ENCODE measurements around the gene ARHGEF40.

ARHGEF40 gene

DNA sequence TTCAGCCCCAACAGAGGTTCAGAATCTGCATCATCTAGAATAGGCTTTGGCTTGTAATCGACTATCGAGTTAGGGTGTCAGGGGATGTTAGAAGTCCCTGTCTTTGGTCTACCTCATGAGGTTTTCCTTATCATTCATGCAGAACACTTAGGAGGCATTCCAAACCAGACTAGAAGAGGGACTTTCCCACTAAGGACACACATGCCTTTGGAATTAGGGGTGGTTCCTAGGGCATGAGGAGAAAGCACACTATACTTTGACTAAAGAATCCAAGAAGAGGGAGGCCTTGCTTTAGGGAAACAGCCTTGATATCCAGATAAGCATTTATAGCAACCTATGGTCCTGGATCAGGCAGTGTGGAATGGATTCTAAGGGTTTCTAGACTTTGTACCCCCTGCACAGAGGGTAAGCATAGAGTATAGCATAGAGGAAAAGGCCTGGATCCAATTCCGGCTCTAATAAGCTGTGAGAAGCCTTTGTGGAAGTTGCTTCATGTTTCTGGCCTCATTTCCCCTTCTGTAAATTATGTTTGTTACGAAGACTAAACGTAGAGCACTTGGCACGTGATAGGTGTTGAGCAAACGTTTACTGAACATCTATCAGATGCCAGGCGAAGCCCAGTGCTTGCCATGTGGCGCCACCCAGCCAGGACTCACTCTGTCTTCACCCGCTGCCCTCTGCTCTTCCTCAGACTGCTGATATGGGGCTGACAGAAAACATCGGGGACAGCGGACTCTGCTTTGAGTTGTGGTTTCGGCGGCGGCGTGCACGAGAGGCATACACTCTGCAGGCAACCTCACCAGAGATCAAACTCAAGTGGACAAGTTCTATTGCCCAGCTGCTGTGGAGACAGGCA is 15.1 kb downstream of the ARHGEF40 start:
- no peak for DNase-seq

DNA sequence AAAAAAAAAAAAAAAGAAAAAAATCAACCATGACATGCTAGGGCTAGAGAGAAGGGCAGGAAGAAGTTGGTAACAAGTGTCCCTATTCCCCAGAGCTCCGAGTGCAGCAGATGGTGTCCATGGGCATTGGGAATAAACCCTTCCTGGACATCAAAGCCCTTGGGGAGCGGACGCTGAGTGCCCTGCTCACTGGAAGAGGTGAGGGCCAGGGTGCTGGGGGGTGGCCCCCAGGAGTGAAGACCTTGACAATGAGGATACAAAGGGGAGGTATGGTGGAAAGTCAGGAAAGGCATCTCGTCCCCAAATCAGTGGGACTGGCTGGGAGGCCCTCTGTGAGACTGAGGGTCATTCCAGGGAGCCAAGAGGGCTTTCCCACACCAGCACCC is 16.8 kb downstream of the ARHGEF40 start:
- DNase-seq = no peak

DNA sequence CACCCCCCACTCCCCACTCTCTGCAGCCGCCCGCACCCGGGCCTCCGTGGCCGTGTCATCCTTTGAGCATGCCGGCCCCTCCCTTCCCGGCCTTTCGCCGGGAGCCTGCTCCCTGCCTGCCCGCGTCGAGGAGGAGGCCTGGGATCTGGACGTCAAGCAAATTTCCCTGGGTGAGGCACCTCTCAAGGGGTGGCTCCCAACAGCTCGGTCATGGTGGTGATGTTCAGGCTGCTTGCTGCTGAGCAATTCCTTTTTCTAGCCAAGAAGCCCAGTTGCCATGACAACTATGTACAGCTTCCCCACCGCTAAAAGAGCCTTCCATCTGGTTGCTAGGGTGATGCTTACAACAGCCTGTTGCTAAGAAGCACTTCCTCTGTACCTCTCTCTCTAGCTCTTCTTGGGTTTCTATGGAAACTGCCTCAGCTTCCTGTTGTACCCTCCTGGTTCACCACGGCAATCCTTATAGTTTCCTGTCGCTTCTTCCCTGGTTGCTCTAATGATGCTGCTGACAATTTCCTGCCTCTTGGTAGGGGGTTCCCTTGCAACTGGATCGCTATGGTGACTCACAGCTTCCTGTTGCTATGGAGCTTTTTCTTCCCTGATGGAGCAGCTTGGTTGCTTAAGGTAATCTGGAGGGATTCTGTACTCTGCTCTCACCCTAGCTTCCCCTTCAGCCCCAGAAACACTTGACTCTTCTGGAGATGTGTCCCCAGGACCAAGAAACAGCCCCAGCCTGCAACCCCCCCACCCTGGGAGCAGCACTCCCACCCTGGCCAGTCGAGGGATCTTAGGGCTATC is 17.4 kb downstream of the ARHGEF40 start:
- no peak for DNase-seq

DNA sequence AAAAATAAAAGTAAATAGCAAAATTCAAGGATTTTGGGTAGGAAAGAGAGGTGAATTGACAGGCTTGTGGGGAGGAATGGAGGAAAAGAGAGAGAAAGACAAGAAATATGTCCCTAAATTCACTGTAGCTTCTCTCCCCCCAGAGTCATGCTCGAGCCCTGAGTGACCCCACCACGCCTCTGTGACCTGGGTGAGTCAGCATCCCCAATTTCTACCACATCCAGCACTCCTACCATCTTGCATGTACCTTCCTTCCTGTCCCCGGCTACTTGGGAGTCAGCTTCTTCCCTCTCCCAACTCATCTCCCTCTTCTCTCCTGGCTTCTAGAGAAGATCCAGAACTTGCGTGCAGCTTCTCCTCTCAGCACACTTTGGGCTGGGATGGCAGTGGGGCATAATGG is 18.6 kb downstream of the ARHGEF40 start:
- no peak for DNase-seq

DNA sequence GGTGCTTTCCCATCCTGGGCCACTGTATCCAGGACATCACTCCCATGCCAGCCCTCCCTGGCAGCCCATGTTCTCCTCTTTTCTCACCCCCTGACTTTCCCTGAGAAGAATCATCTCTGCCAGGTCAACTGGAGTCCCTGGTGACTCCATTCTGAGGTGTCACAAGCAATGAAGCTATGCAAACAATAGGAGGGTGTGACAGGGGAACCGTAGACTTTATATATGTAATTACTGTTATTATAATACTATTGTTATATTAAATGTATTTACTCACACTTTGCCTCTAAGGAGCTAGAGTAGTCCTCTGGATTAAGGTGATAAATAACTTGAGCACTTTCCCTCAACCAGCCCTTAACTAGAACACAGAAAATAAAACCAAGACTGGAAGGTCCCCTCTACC is 19.2 kb downstream of the ARHGEF40 start:
- no peak for DNase-seq

DNA sequence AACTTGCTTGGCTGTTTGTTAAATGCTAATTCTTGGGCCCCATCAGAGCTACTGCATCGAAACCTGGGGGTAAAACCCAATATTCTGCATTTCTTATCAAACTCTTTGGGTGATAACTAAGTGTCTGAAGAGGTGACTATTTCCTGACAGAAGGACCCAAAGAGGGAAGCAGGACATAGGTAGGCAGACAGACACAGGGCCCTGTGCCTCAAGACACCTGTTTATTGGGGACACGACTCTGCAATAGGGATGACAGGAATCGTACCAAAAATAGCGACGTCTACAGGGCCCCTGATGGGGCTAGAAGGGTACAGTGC is 19.7 kb downstream of the ARHGEF40 start:
- DNase-seq = no peak

DNA sequence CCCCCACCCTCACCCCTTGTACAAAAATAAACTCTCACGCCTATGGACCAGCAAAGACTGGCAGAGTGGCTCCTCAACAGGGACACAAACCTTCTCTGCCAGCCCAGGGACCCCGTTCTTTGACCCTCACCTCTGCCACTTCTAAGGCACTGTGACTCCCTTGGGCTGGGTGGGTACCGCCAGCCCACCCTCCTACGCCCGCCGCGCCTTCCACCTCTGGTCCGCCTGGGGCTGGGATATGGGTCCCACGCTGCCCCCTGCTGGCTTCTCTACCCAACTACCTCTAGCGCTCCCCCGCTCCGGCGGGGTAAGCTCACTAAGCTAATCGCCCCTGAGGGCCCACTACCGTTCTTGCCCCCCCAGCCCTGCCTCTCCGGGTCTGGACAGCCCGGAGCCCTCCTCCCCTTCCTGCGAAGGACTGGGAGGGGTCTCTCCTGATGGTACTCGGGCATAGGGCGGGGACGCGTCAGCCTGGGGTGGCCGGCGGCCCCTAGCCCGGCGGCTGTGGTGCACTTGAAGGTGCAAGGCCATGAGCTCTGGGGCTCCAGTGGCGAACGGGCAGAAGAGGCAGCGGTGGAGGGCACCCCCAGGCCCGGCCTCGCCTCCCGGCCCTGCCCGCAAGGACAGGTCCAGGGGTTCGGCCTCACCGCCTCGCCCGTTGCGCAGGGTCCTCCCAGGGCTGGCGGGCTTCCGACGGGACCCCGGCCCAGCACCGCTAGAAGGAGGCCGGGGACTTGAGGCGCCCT is 20.3 kb downstream of the ARHGEF40 start:
- no peak for DNase-seq

DNA sequence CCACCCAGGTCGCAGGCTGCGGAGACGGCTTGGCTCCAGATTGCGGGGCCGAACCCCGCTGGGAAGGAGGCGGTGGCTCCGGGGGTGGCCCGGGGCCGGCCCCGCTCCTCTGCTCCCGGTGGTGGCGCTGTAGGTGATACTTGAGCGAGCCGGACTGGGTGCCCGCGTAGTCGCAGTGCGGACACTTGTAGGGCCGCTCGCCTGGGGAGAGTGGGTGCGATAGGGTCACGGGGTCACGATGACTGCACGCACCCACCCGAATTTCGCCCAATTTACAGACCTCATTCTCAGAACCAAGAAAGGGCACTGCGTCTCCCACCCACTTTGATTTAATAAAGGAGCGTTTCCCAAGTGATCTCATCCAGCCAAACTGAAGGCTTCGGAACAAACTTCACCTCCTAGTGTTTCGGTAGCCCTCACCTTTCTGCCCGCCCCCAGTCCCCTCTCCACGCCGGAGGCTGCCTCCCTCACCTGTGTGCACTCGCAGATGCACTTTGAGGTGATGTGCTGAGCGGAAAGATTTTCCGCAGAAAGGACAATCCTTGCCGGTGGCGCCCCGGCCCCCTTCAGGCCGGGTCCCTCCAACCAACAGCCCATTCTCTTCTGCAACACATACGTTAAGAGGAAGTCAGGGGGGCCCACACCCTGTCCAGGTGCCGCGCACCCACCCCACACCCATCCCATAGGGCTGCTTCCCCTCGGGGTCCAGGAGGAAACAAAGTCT is 21.0 kb downstream of the ARHGEF40 start:
- DNase-seq = no peak

DNA sequence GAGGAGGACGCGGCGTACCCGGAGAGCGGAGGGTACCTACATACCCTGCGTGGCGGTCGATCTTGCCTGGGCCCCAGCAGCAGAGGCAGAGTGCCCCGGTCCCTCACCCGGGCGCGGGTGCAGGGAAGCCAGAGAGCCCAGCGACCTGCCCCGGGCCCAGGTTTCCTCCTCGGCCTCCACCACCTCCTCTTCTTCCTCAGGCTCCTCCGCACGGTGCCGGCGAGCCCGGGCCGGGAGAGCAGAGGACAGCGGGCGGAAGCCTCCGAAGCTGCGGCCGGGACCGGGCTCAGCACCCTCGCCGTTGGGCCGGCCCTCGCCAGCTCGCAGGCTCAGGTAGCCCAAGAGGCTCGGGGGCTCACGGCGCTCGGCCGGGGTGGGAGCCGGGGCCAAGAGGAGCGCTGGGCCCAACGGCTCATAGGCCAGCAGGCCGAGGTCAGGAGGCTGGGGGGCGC is 21.7 kb downstream of the ARHGEF40 start:
- DNase-seq = no peak

DNA sequence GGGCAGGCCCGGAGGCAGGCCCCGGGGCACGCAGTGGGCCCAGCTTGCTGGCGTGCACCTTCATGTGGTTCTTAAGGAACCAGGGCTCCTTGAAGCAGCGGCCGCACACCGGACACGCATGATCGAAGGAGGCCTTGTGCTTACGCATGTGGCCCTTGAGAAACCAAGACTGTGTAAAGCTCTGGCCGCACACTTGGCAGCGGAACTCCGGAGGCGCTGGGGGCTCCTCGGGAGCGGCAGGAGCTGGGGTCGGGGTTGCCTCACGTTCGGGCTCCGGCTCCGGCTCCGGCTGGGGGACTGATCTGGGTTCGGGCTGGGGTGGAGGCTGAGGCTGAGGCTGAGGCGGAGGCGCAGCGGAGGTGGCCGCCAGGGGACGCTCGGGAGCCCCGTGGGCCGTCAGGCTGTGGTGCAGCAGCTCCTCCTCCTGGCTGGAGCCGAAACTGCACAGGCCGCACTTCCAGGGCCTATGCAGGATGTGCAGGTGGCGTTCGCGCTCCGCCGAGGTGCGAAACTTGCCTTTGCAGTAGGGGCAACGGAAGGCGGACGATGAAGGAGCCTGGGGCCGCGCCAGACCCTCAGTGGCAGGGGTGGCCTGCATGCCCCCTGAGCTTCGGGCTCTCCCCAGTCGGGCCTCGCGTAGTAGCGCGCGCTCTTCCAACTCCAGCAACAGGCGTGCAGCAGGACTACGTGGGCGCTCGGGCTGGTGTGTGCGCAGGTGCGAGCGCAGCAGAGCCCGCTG is 22.3 kb downstream of the ARHGEF40 start:
- peak; percentile 76 for DNase-seq

DNA sequence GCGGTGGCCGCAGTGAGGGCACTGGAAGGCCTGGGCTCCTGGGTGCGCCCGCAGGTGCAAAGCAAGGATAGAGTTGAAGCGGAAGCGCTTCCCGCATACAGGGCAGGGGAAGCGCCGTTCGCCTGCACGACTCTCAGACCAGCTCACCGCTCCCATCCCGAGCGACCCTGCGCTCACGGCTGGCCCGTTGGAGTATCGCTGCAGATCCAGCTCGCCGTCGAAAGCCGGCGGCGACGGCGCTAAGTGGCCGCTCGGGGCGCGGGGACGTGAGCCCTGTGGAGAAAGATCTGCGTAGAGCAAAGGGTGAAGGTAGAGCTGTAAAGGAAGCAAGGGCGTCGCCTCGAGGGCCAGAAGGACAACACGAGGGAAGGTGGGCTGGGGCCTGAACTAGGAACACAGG is 22.9 kb downstream of the ARHGEF40 start:
- DNase-seq = no peak

DNA sequence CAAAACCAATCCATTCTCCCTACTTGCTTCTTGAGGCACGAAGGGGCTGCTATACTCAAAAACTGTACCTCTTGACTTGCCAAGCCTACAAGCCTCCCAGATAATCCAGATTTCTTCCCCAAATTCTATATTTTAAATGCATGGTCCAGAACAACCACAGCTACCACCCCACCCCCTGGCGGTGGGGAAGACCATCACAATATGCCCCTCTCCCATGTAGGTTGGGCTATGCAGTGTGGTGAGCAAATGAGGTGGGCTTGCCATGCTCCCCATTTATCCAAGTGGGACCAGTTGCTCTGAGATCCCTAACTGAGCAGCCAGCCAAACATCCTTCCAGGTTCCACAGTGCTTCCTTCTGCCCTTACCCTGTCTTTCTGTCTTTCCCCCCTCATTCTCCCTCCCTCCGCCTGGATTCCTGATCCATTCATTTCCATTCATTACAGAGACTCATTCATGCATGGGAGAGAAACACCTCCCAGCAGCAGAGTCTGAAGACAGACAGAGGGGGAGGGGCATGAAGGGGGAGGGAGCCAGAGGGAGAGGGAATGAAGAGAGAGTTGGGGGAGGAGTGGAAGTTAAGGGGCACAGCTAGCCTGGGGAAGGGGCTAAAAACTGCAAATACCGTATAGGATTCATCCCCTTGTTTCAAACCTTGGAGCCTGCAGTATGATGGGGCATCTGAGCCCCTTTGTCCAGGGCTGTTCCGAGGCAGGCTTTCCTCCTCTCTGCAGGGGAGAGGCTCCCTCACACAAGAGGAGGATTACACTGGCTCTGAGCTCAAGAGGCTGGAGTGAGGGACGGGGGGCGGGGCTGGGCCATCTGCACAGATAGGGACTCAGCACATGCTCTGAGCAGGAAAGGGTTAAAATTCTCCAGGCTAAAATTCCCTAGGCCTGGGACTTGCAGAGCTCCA is 23.9 kb downstream of the ARHGEF40 start:
- no peak for DNase-seq

DNA sequence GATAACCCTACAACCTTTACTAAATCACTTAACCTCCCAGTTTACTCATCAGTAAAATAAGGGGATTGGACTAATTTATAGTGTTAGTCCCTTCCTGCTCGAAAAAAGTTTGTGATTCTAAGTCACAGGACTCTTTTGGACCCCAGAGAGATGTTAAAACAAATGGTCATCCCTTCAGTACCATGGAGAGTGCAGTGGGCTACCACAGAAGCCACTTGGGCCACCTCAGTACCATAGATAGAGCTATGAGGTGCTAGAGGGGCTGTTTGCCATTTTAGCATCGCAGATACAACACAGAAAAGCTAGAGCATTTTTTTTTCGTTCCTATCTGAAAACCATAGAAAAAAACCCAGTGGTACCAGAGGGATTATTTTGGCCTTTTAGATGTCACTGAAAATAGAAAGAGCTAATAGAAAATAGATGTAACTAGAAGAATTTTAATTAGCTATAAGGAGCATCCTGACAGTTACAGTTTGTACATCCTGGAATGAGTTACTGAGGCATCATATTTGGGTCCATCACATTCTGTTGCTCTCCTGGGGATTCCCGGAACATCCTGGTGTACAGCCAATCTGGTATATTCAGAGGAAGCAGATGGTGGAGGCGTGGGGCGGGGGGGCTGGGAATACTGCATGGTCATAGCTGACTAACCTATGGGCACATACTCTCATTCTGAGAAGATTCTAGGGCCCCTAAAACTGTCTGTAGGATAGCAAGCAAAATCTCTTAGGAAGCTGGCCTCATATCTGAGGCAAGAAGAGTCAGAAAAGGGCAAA is 25.5 kb downstream of the ARHGEF40 start:
- no peak for DNase-seq

DNA sequence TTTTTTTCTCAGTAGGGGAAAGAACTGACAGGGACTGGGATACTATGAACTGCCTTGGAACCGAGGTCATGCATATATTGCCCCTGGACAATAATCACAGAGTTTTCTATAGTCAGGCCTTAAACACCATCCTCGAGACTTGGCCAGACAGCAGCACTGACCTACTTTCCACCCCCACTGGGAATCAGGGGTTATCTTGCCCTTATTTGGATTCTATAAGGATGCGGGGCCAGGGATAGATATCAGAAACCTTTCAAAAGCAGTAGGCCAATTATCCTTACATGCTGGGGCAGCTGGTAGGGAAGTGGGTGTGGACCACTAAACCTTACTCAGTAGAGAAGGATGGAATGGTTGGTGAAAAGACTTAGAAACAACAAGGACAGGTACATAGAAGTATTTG is 26.3 kb downstream of the ARHGEF40 start:
- no peak for DNase-seq

DNA sequence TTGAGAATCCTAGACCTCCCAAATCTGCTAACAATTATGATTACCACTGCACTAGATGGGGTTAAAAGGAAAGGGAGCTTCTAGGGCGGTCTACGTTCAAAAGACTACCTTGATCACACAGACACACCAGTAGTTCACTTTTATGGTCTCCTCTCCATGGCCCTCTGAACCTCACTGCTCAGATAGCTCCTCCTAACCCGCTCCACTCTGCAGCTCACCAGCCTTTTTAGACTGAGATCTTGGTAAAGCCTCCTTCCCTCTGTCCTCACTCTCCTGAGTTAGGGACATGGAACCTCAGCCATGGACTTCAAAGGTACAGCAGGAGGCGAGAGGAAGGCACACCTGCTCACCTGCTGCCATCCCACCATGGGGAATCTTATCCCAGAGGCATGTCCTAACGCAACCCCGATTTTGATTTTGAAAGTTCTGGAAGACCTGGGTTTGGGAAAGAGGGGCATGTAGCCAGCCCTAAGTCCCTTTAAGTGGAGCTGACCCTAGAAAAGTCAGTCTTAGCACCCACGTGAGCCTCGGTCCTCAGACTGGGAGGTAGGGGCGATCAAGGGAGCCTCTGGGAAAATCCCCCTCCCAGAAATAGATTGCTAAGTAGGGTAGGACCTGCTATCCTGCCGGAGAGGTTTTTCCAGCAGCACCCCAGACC is 27.0 kb downstream of the ARHGEF40 start:
- DNase-seq = no peak

DNA sequence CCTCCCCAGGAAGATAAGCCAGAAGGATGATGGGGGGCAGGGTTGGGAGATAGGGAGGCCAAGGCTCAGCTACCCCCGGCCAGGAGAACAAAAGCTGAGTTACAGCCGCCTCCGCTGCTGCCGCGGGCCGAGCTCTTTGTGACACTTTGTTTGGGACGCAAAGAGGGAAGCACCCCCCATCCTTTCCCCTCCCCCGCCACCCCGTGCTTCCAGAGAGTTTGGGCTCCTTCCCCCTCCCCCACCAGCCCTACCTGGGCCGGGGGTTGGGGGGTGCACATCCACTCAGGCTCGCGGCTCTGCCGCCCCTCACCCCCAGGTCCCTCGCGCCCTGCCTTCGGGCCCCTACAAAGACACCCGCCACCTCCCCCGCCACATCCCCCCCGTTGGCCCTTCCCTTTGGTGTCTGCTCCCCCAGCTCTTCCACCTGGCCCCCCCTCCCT is 27.6 kb downstream of the ARHGEF40 start:
- no peak for DNase-seq

DNA sequence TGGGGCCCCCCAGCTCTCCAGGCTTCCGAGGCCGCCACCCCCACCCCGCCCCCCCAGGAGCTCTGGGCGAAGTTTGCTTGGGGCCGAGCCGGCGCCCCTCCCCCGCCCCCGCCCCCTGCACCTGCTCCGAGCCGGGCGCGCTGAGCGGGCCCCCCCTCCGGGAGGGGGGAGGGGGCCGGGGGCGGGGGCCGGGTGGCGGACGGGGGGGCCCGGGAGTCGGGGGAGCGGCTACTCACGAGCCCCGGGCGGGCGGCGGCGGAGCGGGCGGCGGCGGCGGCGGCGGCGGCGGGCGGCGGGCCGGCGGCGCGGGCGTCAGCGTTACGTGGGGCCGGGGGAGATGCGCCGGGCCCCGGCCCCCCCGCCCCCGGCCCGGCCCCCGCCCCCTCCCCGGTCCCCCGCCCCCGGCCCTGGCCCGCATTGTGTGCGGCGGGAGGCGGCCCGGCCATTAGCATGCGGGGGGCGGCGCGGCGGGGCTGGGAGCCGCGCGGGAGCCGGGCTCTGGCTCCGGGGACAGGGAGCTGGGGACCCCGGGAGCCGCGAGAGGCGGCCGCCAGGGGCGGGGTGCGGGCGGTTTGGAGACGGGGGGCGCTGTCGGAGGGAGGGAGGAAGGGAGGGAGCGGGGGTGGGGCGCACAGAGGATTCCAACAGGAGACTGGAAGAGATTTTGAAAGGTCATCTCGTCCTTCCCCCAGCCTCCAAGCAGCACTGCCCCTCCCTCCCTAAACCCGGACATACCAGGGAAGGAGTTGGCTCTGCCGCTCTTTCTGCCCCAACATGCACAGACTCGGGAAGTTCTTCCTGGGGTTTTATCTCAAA is 28.2 kb downstream of the ARHGEF40 start, which contains the start of gene ZNF219:
ZNF219 (minus strand) TSS at position 580 of the 816 bp plus-strand sequence. CDS start 5,064 bp downstream, outside the sequence.
- DNase-seq = peak; percentile 48

DNA sequence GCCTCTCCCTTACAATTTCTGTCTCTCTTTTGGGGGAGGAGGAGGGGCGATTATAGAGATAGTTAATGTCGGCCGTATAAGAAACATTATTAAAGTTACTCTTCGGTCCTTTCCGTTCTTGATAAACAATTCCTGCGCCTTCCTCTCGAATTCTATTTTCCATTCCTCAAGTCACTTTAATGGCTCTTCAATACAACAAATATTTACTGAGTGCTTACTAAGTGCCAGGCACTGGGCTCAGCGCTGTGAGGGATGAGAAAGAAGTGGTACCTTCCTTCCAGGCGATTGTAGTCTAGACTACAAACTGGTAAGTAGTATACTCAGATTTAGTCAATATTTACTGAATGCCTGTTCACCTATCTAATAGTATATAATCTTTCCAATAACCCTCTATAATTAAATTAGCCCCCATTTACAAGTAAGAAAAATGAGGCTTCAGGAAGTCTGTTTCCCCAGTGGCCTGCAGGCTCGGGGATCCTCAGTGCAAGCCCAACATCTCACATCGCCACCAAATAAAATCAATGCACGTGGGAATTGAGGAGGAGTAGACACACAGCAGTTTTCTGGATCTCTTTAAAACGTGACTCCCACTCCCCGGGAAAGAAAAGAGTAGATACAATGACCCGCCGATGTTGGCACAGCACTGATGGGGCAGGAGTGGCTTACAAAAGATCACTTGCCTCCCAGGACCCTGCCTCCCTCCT is 28.9 kb downstream of the ARHGEF40 start:
- DNase-seq = no peak

All from activated gamma-delta T cell (primary cell).